Psoas muscle (tissue), 8 donors: ENCODE data around the gene AKR1C3. TPM values are rescaled to one million over a fixed set of nuclear protein-coding genes. Genes with fewer than 3 reads are reported as not detected.
"Not testable (repeated sequence)": the region's sequence is repeated elsewhere in the genome, so short reads cannot be mapped to it uniquely, and the experiment has no call there.

Experiments used
- ATAC-seq, 4 donors: fragments of 200-7000 bp; cut with Tn5 transposase; one replicate each; pipeline ENCODE4 v1.9.1; 2020; ENCODE audit warnings: moderate library complexity in 3 of 4, mild to moderate bottlenecking in 2 of 4
- DNase-seq, 2 donors: peaks; one replicate each; pipeline ENCODE4 v3.0.0-alpha.2; 2020
- H3K27ac ChIP-seq: fragments of 200-600 bp; one replicate; pipeline ENCODE4 v1.8.0; 2022
- H3K27me3 ChIP-seq, 3 donors: fragments of 200-600 bp in 1 of 3; one replicate each; pipeline versions ENCODE4 v1.6.1 to v1.8.0; 2013 to 2022; ENCODE audit warnings: low read length in 2 of 3, mild to moderate bottlenecking in 2 of 3, moderate library complexity in 1 of 3; ENCODE audit not compliant: insufficient read depth in 3 of 3
- H3K36me3 ChIP-seq, 2 donors: fragments of 200-600 bp in 1 of 2; one replicate each; pipeline versions ENCODE4 v1.6.1 to v1.8.0; 2013 to 2022; ENCODE audit warnings: low read depth in 1 of 2, mild to moderate bottlenecking in 1 of 2, moderate library complexity in 1 of 2; ENCODE audit not compliant: insufficient read depth in 1 of 2
- H3K4me1 ChIP-seq: fragments of 200-600 bp; one replicate; pipeline ENCODE4 v1.8.0; 2022
- H3K4me3 ChIP-seq: fragments of 200-600 bp; one replicate; pipeline ENCODE4 v1.8.0; 2022; ENCODE audit warnings: mild to moderate bottlenecking
- H3K9me3 ChIP-seq: fragments of 200-600 bp; one replicate; pipeline ENCODE4 v1.8.0; 2022
- WGBS, 3 donors: extraction: QIAGEN DNeasy Blood & Tissue Kit; methylation state at CpG; one replicate each; pipeline versions ENCODE4 v1.1.6 to v1.1.7; 2013; 5-methylcytosine and 5-hydroxymethylcytosine counted together
- intact Hi-C, 2 donors: fragments of 100-400 bp; cut with DNase I; formaldehyde crosslinking; loops; one replicate each; pipeline versions ENCODE4 v1.11.0 to v1.14.2; 2022
- polyA plus RNA-seq, 3 donors: library from polyadenylated mRNA; stranded (reverse); fragments of 200-250 nt; gene quantifications; one replicate each; pipeline ENCODE4 v1.2.3, GENCODE V29; 2013
- total RNA-seq, 4 donors: library from RNA; stranded (reverse); fragmentation: NEBNext Ultra II Directional in 2 of 4; extraction: Animal tissue kit (Norgen Biotek cat#: 25700) in 2 of 4; gene quantifications; one replicate each; pipeline versions ENCODE4 v1.2.1 to v1.2.4, GENCODE V29; 2021 to 2023
- TF ChIP-seq, protein P1 (sequence below): fragments of 200-600 bp; IDR thresholded peaks from one replicate; pipeline ENCODE4 v1.8.0; 2022; ENCODE audit warnings: antibody characterized with exemption
- donor health status: healthy with polysubstance abuse.
- donor health status: DM: no; HTN: no; CAD: no; lungs with moderate emphysema.
- donor health status: Bipolar disorder and iron deficiency.
- donor health status: healthy.
- donor health status: DM: yes; HTN: yes; CAD: no.
- donor health status: DM: no; HTN: no; CAD: no.
- donor health status: DM: no; HTN: no; CAD: no.
- donor health status: DM: yes; HTN: yes; CAD: no.

The AKR1C3 gene
- total and polyA plus RNA-seq, 7 donors, result 16.6 to 1,247 (median 33.7) TPM

DNA sequence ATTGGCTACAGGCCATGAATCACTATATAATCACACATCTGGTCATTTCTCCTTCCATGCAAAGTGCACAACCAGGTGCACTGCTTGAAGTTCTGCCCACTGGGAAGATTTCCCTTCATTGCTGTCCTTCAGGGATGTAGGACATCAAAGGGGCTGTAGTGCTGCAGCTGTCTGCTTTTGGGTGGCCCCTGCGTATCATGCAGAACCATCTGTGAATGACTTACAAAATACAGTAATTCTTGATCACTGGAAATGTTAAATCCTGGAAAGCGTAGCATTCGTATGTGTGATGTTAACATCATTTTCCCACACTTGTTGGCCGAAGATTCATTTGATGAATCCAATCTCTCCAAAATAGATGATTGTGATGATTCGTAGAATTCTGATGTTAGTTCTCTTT lies 22.4 kb downstream of the AKR1C3 start:
- H3K27ac ChIP-seq, result no peak overlapping the region
- H3K9me3 ChIP-seq, result no peaks in the 10 kb centered on the region
- no peaks in the 10 kb centered on the region for H3K36me3 ChIP-seq
- ATAC-seq (no peak), DNase-seq (no peak)
- H3K4me3 ChIP-seq, result no peak overlapping the region
- H3K27me3 ChIP-seq, result no peaks in the 10 kb centered on the region
- H3K4me1 ChIP-seq, result no peaks in the 10 kb centered on the region
- WGBS, 3 donors, result 54 to 58% (median 57%) methylated on average over 5 of the region's 5 CpGs
- intact Hi-C loops, result no loop called here
- TF ChIP-seq, protein P1, sequence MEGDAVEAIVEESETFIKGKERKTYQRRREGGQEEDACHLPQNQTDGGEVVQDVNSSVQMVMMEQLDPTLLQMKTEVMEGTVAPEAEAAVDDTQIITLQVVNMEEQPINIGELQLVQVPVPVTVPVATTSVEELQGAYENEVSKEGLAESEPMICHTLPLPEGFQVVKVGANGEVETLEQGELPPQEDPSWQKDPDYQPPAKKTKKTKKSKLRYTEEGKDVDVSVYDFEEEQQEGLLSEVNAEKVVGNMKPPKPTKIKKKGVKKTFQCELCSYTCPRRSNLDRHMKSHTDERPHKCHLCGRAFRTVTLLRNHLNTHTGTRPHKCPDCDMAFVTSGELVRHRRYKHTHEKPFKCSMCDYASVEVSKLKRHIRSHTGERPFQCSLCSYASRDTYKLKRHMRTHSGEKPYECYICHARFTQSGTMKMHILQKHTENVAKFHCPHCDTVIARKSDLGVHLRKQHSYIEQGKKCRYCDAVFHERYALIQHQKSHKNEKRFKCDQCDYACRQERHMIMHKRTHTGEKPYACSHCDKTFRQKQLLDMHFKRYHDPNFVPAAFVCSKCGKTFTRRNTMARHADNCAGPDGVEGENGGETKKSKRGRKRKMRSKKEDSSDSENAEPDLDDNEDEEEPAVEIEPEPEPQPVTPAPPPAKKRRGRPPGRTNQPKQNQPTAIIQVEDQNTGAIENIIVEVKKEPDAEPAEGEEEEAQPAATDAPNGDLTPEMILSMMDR, result no peak

- ATAC-seq, result no peak
- intact Hi-C loops, result no loop called here
Measured at GRCh38 chr10:5117026-5117425, 22.8 kb downstream of the AKR1C3 start.

DNA sequence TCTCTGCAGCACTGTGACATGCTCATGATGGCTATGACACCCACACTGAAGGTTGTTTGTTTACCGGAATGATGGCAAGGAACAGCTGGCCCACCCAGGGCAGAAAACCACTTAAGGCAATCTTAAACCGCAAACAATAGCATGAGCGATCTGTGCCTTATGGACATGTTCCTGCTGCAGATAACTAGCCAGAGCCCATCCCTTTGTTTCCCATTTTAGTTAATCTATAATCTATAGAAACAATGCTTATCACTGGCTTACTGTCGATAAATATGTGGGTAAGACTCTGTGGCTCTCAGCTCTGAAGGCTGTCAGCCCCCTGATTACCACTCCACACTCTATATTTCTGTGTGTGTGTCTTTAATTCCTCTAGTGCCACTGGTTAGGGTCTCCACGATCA lies 25.8 kb downstream of the AKR1C3 start:
- H3K4me3 ChIP-seq, H3K27ac ChIP-seq, intact Hi-C loops, H3K9me3 ChIP-seq, H3K36me3 ChIP-seq, H3K4me1 ChIP-seq, ATAC-seq, DNase-seq, H3K27me3 ChIP-seq: not testable (repeated sequence)
- 85 to 88% (median 85%) methylated on average over 5 of the region's 5 CpGs for WGBS, 3 donors

More at GRCh38 chr10:5117026-5117425, 22.8 kb downstream of the AKR1C3 start:
- Histone ChIP-seq H3K27me3 (no peaks in the 10 kb centered on the region), H3K4me1 (no peaks in the 10 kb centered on the region), H3K9me3 (no peaks in the 10 kb centered on the region), H3K4me3 (no peak overlapping the region), H3K27ac (no peak overlapping the region), H3K36me3 (no peaks in the 10 kb centered on the region)
- DNase-seq, result no peak
- TF ChIP-seq, protein P1, result no peak
- WGBS, 3 donors, result 54 to 66% (median 65%) methylated on average over 3 of the region's 3 CpGs

DNA sequence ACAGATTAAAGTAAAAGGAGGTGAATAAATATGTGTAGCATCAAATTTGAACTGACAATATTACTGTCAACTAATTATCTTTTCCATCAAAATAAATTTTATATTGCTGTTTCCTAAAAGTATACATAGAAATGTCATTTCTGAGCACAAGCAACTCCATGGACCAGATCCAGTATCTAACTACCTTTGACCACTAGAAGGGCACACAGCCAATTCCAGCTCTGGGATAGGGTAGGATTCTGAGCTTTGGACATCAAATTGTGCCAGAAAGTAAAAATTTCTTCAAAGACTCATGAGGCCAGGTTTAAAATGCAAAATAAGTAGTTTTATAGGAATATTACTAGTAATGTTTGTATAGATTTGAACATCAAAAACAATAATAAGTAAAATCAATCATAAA lies 29.7 kb downstream of the AKR1C3 start:
- intact Hi-C loops, result no loop called here
- no peak for DNase-seq
- Histone ChIP-seq H3K9me3 (peaks cover 11% of the 10 kb centered on the region), H3K27ac (no peak overlapping the region), H3K4me1 (no peaks in the 10 kb centered on the region), H3K36me3 (no peaks in the 10 kb centered on the region), H3K27me3 (no peaks in the 10 kb centered on the region), H3K4me3 (no peak overlapping the region)
- ATAC-seq, result no peak
- TF ChIP-seq, protein P1, result no peak

- H3K4me1 ChIP-seq, result no peaks in the 10 kb centered on the region
- peaks cover 11% of the 10 kb centered on the region for H3K9me3 ChIP-seq
- ATAC-seq (peak in 3 of 4 donors; percentile 30 to 43 (median 35)), DNase-seq (no peak)
- no peak overlapping the region for H3K27ac ChIP-seq
- no peaks in the 10 kb centered on the region for H3K36me3 ChIP-seq
- intact Hi-C loops, result no loop called here
- TF ChIP-seq, protein P1, result no peak
- no peaks in the 10 kb centered on the region for H3K27me3 ChIP-seq
- no peak overlapping the region for H3K4me3 ChIP-seq
- WGBS, 3 donors, result 51 to 74% (median 73%) methylated on average over 3 of the region's 3 CpGs
Measured at GRCh38 chr10:5125315-5126044, 31.3 kb downstream of the AKR1C3 start.
